ENCODE data around the gene COLEC12.

Gene COLEC12

GRCh38 chr18:402129-402528, 98.4 kb downstream of the COLEC12 start:
- Histone ChIP-seq H3K4me3 (ENCODE audit: low read depth, low read length) (no peak overlapping the region), H3K27ac (no peak overlapping the region), H3K27me3 (replicated peaks) (no peaks in the 10 kb centered on the region), H3K36me3 (replicated peaks) (no peaks in the 10 kb centered on the region)
- no peak for DNase-seq
- in situ Hi-C loops (cut with HindIII; ENCODE audit: low pct_ligation_motif_present, low sequenced_read_pairs), result no loop called here
- no peak for TF ChIP-seq CTCF (IDR thresholded peaks at IDR 0.05; ENCODE audit: low read depth, low read length, missing control alignments)

GRCh38 chr18:400456-400855, 100.0 kb downstream of the COLEC12 start:
- no peak overlapping the region for H3K27ac ChIP-seq
- no peaks in the 10 kb centered on the region for H3K36me3 ChIP-seq (replicated peaks)
- in situ Hi-C loops (cut with HindIII; ENCODE audit: low pct_ligation_motif_present, low sequenced_read_pairs), result no loop called here
- H3K27me3 ChIP-seq (replicated peaks), result no peaks in the 10 kb centered on the region
- no peak overlapping the region for H3K4me3 ChIP-seq (ENCODE audit: low read depth, low read length)
- no peak for TF ChIP-seq CTCF (IDR thresholded peaks at IDR 0.05; ENCODE audit: low read depth, low read length, missing control alignments)
- DNase-seq, result no peak

GRCh38 chr18:399631-400135, 100.8 kb downstream of the COLEC12 start:
- in situ Hi-C loops (cut with HindIII; ENCODE audit: low pct_ligation_motif_present, low sequenced_read_pairs), result no loop called here
- no peak for TF ChIP-seq CTCF (IDR thresholded peaks at IDR 0.05; ENCODE audit: low read depth, low read length, missing control alignments)
- H3K27me3 ChIP-seq (replicated peaks), result no peaks in the 10 kb centered on the region
- no peak for DNase-seq
- H3K36me3 ChIP-seq (replicated peaks), result no peaks in the 10 kb centered on the region
- no peak overlapping the region for H3K27ac ChIP-seq
- H3K4me3 ChIP-seq (ENCODE audit: low read depth, low read length), result no peak overlapping the region

- no peak overlapping the region for H3K27ac ChIP-seq
- TF ChIP-seq CTCF (IDR thresholded peaks at IDR 0.05; ENCODE audit: low read depth, low read length, missing control alignments), result no peak
- H3K27me3 ChIP-seq (replicated peaks), result no peaks in the 10 kb centered on the region
- no peak for DNase-seq
- H3K36me3 ChIP-seq (replicated peaks), result no peaks in the 10 kb centered on the region
- in situ Hi-C loops (cut with HindIII; ENCODE audit: low pct_ligation_motif_present, low sequenced_read_pairs), result no loop called here
- no peak overlapping the region for H3K4me3 ChIP-seq (ENCODE audit: low read depth, low read length)
These were observed 101.4 kb downstream of the COLEC12 start for GRCh38 chr18:398935-399630.

- Histone ChIP-seq H3K4me3 (ENCODE audit: low read depth, low read length) (no peak overlapping the region), H3K27ac (no peak overlapping the region), H3K36me3 (replicated peaks) (no peaks in the 10 kb centered on the region), H3K27me3 (replicated peaks) (no peaks in the 10 kb centered on the region)
- no peak for TF ChIP-seq CTCF (IDR thresholded peaks at IDR 0.05; ENCODE audit: low read depth, low read length, missing control alignments)
- in situ Hi-C loops (cut with HindIII; ENCODE audit: low pct_ligation_motif_present, low sequenced_read_pairs), result no loop called here
- no peak for DNase-seq
These were observed 103.9 kb downstream of the COLEC12 start for GRCh38 chr18:396556-396955.

- no peak for DNase-seq
- Histone ChIP-seq H3K27ac (peak overlapping the region; percentile 53), H3K27me3 (replicated peaks) (no peaks in the 10 kb centered on the region), H3K4me3 (ENCODE audit: low read depth, low read length) (no peak overlapping the region), H3K36me3 (replicated peaks) (no peaks in the 10 kb centered on the region)
- in situ Hi-C loops (cut with HindIII; ENCODE audit: low pct_ligation_motif_present, low sequenced_read_pairs), result no loop called here
- TF ChIP-seq CTCF (IDR thresholded peaks at IDR 0.05; ENCODE audit: low read depth, low read length, missing control alignments), result no peak
These were observed 104.3 kb downstream of the COLEC12 start for GRCh38 chr18:396251-396555.
